Embryonic facial prominence (tissue), 1 donor: Measurements from ENCODE around the gene ECI1.
"Not testable (repeated sequence)": the region's sequence is repeated elsewhere in the genome, so short reads cannot be mapped to it uniquely, and the experiment has no call there.

Experiments used
- DNase-seq: peaks from one replicate; pipeline ENCODE4 v3.0.0-alpha.2; 2016; ENCODE audit errors: extremely low spot score

The ECI1 gene

GRCh38 chr16:2211923-2212347 is 39.5 kb downstream of the ECI1 start:
- no peak for DNase-seq

DNA sequence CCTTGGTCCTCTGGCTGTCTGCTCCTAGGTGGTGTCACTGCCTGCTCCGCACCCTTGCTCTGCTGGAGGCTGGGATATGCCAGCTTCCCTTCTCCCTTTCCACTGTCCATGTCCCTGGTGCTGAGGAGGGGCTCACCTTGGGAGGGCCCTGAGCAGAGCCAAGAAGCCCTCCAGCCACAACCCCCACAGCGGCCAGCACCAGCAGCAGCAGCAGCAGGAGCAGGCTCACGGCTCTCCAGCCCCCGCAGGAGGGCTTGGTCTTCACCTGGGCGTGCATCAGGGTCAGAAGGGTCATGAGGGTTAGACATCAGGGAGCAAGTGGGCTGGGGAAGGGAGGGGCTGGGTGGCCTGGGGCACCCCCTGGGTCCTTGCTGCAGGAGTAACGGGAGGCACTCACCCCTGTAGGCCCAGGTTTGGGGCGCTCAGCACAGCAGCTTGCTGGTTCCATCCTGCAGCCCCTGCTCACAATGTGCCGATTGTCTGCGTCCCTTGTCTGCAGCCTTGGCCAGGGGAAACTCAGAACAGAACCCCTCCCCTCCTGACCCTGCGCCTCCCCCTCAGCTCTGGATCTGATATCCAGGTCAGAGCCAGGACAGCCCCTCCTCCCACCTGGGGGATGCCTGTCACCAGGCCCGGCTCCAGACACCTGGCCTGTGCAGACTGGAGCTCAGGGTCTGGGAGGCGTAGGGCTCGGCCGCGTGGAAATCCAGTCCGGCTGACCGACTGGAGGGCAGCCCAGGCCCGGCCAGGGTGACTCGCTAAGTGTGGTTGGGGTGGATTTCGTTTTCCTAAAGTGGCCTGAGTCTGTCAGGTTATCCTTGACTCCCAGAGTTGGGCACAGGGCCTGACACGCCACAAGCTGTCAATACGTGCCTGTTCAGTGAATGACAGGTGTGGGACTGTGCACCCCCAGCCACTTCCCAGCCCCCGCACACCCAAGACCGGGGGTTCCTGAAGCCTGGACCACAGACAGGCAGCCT is 40.7 kb downstream of the ECI1 start, which contains the start of gene BRICD5:
Gene BRICD5 (minus strand): TSS at position 478 of the 980 bp plus-strand sequence. CDS start 30 bp downstream, at position 448.
- DNase-seq, result no peak

- no peak for DNase-seq
These were observed 41.4 kb downstream of the ECI1 start for GRCh38 chr16:2210009-2210332.

DNA sequence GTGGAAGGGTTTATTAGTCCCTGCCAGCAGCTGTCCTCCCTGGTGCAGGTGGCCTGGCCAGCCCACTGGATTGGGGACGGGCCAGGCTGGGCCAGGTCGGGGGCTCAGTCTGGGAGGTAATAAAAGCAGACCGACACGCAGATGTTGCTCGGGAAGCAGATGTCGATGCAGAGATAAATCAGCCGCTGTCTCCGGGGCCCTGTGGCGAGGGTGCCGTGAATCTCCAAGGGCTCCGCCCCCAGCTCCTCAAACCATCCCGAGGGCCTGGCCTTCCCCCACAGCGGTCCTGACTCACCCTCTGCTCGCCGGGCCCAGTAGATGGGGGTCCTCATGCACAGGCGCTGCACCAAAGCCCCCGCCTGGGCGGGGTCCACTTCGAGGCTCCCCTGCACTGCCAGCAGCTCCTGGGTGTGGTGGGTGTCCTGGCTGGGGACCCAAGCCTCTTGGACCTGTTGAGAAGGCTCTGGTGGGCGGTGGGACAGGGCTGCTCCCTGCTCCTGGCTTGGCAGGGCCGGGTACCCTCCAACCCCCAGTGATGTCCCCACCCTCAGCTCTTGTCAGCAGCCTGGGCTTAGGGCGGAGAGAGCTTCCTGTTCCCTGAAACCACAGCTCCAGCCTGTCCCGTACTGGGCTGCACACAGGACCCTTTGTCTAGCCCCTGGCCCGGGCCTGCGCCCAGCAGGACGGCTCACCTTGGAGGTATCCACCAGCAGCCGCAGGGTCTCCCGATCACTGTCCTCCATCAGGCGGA is 42.0 kb downstream of the ECI1 start:
- no peak for DNase-seq

GRCh38 chr16:2208772-2209171 is 42.6 kb downstream of the ECI1 start:
- DNase-seq, result no peak

- DNase-seq, result no peak
These were observed 43.1 kb downstream of the ECI1 start for GRCh38 chr16:2208308-2208707.

DNA sequence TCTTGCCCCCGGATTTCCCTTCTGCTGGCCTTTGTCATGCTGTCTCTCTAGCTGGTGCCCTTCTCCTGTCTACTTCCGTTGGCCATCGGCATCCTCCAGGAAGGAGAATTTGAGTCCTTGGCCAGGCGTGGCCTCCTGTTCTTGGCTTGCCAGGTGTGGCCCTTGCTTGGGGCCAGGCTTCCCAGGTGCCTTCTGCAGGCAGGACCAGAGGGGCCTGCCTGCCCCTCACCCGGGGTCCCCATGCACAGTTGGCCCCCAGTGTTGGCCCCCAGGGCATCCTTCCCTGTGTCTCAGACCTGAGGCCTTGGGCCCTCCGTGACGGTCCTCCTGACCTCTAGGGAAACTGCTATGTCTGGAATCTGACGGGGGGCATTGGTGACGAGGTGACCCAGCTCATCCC is 43.5 kb downstream of the ECI1 start:
- DNase-seq, result no peak

DNA sequence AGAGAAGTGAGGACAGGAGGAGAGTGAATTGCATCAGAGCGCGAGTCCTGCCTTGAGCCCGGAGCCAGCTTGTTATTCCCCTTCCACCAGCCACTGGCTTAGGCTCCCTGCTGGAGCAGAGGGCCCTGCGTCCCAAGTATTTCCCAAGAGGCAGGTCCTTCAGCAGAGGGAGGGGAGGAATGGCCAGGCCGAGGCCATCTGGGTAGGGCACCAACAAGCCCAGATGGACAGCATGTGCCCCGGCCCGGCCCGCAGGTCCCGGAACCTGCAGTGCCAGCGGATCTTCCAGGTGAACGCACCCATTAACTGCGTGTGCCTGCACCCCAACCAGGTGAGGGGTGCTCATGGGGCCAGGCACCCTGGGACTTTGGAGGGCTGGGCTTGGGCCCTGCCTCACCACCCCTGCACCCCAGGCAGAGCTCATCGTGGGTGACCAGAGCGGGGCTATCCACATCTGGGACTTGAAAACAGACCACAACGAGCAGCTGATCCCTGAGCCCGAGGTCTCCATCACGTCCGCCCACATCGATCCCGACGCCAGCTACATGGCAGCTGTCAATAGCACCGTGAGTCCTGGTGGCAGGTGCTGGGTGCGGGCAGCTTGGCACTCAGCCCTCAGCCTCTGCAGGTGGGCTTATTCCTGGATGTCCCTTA is 44.5 kb downstream of the ECI1 start:
- no peak for DNase-seq

GRCh38 chr16:2206420-2206779 is 45.0 kb downstream of the ECI1 start:
- no peak for DNase-seq

- DNase-seq, result no peak
These were observed 45.4 kb downstream of the ECI1 start for GRCh38 chr16:2205967-2206313.

DNA sequence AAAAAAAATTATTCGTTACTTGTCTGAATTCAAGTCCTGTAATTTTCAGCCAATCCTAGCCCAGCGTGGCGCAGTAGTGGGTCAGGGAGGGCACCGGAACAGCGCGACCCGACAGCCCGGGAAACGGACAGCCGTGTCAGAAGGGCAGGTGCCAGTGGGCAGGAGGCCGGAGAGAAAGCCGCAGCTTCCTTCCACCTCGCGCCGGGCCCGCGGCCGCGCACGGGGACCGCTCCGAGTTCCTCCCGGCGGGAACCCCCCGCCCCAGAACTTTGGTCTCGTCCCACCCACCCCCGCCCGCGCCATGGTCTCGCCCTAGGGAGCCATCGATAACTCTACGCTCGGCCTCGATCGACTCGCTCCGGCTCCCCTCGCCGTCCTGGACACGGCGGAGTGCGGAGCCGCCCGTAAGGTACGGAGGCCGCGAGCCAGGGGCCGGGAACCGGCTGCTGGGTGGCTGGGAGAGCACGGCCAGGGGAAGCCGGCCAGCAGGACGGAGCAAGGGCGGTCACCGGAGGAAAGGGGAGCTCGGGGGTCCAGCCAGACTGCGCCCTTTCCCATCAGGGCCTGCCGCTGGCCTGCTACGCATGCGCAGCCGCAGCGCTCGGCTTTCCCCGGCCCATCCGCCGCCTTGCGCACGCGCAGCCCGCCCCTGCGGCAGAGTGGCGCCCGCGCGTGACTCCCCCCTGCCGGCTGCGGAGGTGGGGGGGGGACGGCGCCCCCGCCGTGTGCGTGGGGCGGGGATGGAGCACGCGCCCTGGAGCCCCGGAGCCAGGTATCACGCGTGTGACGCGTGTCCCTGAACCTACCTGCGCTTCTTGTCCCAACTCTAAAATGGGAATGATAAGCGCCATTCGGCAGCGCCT is 46.1 kb downstream of the ECI1 start, which contains the start of gene MLST8:
Gene MLST8 (plus strand): TSS at position 351 of the 863 bp plus-strand sequence. CDS start 632 bp downstream, outside the sequence.
- peak; percentile 55 for DNase-seq

DNA sequence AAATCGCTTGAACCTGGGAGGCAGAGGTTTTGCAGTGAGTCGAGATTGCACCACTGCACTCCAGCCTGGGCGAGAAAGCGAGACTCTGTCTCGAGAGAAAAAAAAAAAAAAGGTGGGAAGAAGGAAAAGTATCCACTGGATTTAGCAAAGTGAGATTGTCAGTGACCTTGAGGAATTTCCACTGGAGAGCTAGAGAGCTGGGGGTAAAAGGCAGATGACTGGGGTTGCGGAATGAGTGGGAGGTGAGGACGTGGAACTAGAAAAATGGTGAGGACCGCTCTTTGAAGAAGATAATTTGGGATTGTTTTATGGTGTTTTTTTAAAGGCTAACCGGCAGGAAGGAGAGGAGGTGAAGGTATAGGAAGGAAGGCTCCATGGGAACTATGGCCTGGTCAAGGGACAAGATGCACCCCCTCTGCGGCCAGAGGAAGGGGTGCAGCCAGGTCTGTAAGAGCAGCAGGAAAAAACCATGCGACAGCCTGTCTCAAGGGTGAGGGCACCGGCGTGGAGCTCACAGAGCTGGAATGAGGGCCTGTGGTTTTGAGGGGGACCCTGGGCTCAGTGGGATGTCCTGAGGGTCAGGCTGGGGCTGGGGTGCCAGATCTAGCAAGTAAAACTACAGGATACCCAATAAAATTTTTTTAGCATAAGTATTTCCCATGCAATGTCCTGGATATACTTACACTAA is 46.8 kb downstream of the ECI1 start:
- no peak for DNase-seq

DNA sequence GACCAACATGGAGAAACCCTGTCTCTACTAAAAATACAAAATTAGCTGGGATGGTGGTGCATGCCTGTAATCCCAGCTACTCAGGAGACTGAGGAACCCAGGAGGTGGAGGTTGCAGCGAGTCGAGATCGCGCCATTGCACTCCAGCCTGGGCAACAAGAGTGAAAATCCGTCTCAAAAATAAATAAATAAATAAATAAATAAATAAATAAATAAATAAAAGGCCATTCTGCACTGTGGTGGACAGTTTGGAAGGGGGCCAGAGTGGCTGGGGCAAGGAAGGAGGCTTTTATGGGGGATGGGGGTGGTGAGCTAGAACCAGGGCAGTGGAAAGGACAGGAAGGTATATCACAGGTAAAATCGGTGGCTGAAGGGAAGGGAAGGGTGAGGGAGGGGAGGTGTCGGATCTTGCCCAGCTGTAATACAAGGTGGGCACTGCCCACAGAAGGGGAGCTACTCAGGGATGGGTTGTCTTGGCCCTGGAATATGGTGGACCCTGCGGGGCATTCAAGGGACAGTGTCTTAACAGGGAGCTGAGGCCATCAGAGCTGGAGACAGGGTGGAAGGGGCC is 48.2 kb downstream of the ECI1 start:
- DNase-seq, result not testable (repeated sequence)

- no peak for DNase-seq
These were observed 51.1 kb downstream of the ECI1 start for GRCh38 chr16:2200313-2200712.

DNA sequence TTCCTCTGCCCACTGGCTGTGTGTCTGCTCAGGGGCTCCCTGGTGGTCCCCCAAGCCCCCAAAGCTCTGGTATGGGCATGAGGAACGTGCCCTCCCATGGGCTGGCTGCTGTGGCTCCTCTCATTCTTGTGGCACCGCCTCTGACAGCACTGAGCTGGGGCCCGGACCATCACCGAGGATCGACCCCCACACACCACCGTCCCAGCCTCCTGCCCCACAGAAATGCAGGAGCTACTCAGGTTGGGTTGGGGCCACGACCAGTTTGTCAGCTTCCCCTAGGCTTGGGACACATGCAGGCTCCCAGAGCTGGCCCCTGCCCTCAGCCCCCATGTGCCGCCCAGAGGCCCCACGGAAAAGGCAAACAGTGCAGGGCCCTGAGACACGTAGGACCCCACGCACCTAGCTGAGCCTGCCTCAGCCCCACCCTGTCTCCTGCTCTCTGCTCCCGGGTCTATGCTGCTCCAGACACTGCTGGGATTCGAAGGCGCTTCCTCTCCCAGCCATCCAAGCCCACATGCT is 51.7 kb downstream of the ECI1 start:
- no peak for DNase-seq

DNA sequence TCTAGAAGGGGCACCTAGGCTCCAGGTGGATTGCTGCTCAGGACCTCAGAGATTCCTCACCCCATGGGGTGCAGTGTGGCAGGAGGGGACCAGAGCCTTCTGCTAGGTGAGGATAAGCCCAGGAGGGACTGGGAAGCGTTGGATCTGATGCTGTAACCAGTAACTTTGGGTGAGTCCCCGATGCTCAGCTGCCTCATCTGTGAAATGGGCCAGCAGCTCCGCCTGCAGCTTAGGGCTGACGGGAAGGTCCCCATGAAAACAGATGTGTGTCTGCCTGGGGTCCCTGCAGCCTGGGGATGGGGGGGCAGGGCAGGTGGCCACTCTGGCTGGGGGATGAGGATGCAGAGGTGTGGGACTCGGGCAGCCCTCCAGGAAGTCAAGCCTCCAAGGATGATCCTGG is 52.3 kb downstream of the ECI1 start:
- DNase-seq, result no peak

DNA sequence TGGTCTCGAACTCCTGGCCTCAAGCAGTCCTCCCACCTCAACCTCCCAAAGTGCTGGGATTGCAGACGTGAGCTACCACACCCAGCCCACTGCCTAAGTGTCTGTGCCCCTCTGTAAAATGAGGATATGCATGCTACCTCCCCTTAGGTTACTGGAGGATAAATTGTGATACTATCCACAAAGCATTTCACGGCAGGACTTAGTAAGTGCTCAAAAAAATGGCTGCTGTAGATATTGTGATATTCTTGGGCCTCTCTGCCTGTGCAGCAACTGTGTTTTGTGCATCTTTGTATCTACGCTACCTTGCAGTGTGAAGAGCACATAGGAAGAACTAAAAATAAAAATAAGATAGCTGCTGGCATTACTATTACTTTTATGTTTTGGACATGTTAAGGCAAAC is 53.1 kb downstream of the ECI1 start:
- DNase-seq, result no peak

- no peak for DNase-seq
These were observed 53.6 kb downstream of the ECI1 start for GRCh38 chr16:2197765-2198164.

GRCh38 chr16:2196981-2197511 is 54.3 kb downstream of the ECI1 start:
- no peak for DNase-seq
